Measurements from ENCODE around the gene GK. TPM values are rescaled to one million over a fixed set of nuclear protein-coding genes. Genes with fewer than 3 reads are reported as not detected.
"Not testable (repeated sequence)": the region's sequence is repeated elsewhere in the genome, so short reads cannot be mapped to it uniquely, and the experiment has no call there.

Gene GK
- total RNA-seq, 1 donor from 2014 or later = 32.9 TPM

DNA sequence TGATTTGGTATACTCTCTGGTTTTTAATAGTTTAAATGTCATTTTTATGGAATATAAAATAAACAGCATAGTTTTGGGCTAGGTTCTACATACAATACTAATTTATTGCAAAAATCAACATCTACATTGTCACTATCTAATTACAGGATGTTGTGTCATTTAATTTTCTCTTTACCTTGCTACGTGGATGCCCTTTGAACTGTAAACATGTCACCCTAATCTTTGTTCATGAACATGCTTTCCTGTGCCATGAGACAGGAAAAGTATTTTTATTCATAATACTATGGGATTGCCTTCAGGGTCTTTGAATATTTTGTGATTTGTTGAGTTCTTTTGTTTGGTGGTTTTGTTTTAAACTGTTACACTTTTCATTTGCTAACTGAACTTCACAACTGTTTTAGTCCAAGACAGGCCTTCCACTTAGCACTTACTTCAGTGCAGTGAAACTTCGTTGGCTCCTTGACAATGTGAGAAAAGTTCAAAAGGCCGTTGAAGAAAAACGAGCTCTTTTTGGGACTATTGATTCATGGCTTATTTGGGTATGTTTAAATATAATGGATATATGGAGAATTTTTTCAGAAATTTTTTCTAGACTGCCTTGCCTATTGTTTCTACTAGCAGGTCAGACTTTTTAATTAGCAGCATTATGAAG, 40.9 kb downstream of the GK start:
- no peak for DNase-seq (ENCODE audit: low spot score)

GRCh38 chrX:30702736-30703135, 49.5 kb downstream of the GK start:
- DNase-seq (ENCODE audit: low spot score) (no peak), ATAC-seq (no peak)

More for the DNA sequence above, 40.9 kb downstream of the GK start:
- ATAC-seq = peak; percentile 65

GRCh38 chrX:30706216-30706775, 53.1 kb downstream of the GK start:
- no peak for DNase-seq (ENCODE audit: low spot score)
- peak; percentile 71 for ATAC-seq

DNA sequence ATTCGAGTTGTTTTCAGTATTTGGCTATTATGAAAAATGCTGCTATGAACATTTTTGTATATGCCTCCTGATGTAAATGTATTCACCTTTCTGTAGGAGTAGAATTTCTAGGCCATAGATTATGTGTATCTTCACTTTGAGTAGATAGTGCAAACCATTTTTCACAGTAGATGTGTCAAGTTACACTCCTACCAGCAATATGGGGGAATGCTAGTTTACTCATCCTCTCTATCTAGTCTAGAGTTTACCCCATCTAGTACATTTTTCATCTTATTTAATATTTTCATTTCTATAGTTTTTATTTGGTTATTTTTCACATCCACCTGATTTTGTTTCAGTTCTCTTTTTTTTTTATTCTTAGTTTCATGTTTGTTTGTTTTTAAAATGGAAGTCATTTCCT, 59.0 kb downstream of the GK start:
- no peak for DNase-seq (ENCODE audit: low spot score)
- no peak for ATAC-seq

DNA sequence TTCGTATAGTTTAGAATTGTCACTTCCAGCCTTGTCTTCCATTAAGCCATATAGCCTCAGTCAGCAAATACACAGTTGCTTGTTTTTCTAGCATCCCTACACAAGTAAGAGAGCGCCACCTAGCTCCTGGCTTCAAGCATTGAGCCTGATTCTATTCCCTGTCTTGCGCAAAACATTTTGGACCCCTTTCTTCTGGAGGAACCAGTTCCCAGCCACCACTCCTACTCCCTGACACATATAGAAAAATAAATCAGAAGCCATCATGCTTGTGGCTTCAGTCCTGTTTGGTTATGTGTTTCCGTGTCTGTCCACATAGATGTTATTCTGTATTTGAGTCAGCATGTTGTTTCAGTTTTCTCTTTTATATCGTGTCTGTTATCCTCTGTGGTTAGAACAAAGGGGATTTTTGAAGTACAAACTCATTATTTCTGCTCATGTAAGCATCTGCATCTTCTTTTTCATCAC, 59.9 kb downstream of the GK start:
- DNase-seq (ENCODE audit: low spot score) = no peak
- peak; percentile 79 for ATAC-seq

GRCh38 chrX:30714138-30714537, 60.9 kb downstream of the GK start:
- DNase-seq (ENCODE audit: low spot score) = no peak

GRCh38 chrX:30715976-30716375, 62.8 kb downstream of the GK start:
- no peak for DNase-seq (ENCODE audit: low spot score)

More at GRCh38 chrX:30714138-30714537, 60.9 kb downstream of the GK start:
- no peak for ATAC-seq

GRCh38 chrX:30733852-30734660, 80.8 kb downstream of the GK start:
- DNase-seq (ENCODE audit: low spot score) (no peak), ATAC-seq (no peak)

More at GRCh38 chrX:30715976-30716375, 62.8 kb downstream of the GK start:
- ATAC-seq = no peak

- ATAC-seq = no peak
- no peak for DNase-seq (ENCODE audit: low spot score)
Measured at GRCh38 chrX:30734782-30735181, 81.6 kb downstream of the GK start.

DNA sequence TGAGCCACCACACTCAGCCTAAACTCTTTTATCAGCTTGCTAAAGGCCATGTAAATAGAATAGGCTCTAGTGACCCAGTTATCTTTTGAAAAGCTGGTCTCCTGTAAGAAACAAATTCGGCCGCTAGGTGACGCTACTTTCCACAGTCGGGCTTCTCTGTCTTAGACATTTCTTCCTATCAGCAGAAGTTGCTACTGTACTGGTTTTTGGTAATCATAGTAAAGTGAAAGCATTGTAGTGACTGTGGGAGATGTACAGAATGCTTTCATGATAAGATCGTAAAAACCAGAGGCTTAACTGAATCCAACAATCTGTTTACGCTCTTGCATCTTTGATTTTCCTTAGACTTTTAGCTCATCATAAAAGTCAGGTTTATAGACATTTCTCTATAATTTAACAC, 82.6 kb downstream of the GK start:
- DNase-seq (ENCODE audit: low spot score) (peak; percentile 48), ATAC-seq (peak; percentile 84)

GRCh38 chrX:30741545-30741944, 88.3 kb downstream of the GK start:
- DNase-seq (ENCODE audit: low spot score) = no peak

DNA sequence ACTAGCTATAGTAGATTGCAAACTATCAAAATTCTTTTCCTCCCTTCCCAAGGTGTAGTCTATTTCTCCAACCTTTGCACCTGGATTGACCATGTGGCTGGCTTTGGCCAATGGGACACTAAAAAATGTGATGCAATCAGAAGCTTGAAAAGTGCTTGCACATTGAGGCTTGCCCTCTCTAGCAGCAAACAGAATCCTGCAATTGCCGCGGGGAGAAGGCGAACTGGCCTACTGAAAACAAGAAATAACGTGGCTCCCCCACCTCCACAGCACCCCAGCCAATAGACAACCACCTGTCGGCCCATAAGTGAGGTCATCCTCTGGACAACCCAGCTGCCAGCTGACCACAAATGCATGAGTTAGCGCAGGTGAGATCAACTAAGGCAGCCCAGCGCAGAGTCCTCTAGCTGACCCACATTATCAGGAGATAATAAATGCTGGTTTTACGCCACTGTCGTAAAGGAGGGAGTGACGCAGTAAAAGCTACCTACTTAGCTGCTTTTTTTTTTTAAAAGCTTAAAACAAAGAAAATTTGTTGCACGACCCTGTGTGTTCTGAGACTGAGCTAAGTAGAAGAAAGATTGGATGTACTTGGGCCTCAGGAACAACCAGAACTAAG, 95.2 kb downstream of the GK start:
- ATAC-seq (peak; percentile 33), DNase-seq (ENCODE audit: low spot score) (no peak)

More at GRCh38 chrX:30741545-30741944, 88.3 kb downstream of the GK start:
- ATAC-seq = no peak

DNA sequence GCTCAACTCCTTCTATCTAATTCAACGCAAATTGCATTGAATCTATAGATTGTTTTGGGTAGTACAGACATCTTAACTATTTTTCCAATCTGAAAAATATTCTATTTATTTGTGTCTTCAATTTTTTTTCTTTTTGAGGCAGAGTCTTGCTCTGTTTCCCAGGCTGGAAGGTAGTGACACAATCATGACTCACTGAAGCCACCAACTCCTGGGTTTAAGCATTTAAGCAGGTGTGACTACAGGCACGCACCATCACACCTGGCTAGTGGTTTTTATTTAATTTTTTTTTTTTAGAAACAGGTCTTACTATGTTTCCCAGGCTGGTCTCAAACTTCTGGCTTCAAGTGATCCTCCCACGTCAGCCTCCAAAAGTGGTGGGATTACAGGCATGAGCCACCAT, 98.3 kb downstream of the GK start:
- no peak for ATAC-seq
- DNase-seq (ENCODE audit: low spot score) = no peak

- no peak for DNase-seq (ENCODE audit: low spot score)
- no peak for ATAC-seq
Measured at GRCh38 chrX:30762755-30763154, 109.5 kb downstream of the GK start.

GRCh38 chrX:30773764-30774163, 120.5 kb downstream of the GK start:
- not testable (repeated sequence) for DNase-seq (ENCODE audit: low spot score); ATAC-seq

GRCh38 chrX:30777575-30777974, 124.4 kb downstream of the GK start:
- ATAC-seq = no peak
- DNase-seq (ENCODE audit: low spot score) = no peak

DNA sequence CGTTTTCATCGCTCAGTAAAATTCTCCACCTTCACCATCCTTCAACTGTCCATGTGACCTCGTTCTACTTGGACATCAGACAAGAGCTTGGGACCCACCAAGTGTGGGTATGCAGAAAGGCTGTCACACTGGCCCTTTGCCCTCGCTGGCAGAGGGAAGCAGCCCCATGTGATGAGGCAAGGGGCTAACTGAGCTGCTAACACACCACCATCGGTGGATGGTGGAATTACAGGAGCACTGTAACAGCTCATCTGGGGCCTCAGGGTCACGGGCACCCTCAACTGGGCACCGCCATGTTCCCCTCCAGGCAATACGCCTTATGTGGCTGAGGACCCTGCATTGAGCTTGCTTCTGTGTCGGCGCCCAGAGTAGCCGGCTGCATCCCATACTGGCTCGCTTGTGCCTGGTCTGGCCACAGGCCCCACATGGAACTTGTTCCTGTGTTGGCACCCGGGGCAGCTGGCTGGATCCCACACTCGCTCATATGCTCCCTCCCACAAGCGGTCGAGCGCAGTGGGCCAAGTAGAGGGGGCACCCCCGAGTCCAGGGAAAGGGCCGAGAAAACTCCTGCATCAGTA, 126.3 kb downstream of the GK start:
- no peak for ATAC-seq
- DNase-seq (ENCODE audit: low spot score) = no peak

All from left lobe of liver (tissue), 2 donors.